ENCODE measurements around the gene PBX1. TPM values are rescaled to one million over a fixed set of nuclear protein-coding genes. Genes with fewer than 3 reads are reported as not detected.
"Not testable (repeated sequence)": the region's sequence is repeated elsewhere in the genome, so short reads cannot be mapped to it uniquely, and the experiment has no call there.

Gene PBX1
- total RNA-seq, 1 donor: 4.2 TPM

- Histone ChIP-seq H3K9me3 (ENCODE audit: low read depth, low read length) (no peaks in the 10 kb centered on the region), H3K27me3 (ENCODE audit: insufficient read depth, low read length) (no peaks in the 10 kb centered on the region), H3K4me3 (ENCODE audit: low read length) (no peak overlapping the region), H3K4me1 (ENCODE audit: insufficient read depth, low read length) (no peaks in the 10 kb centered on the region)
These were observed 36.2 kb downstream of the PBX1 start for GRCh38 chr1:164595212-164595611.

DNA sequence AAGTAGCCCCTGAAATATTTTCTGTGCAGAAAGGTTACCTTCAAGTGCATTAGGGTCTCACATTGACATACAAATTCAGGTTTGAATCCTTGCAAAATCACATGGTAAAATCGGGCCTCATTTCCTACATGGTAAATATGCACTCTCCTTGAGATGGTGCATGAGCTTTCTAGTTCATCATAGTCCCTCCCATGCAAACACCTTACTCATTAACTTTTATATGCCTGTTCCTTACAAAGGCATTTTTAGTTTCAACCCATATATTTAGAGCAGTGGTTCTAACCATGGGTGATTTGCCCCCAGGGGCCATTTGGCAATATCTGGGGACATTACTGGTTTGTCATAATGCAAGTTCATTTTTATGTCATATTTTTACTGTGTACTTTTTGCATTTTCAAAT, 37.2 kb downstream of the PBX1 start:
- no peak overlapping the region for H3K4me3 ChIP-seq (ENCODE audit: low read length)
- no peaks in the 10 kb centered on the region for H3K27me3 ChIP-seq (ENCODE audit: insufficient read depth, low read length)
- no peaks in the 10 kb centered on the region for H3K9me3 ChIP-seq (ENCODE audit: low read depth, low read length)
- no peaks in the 10 kb centered on the region for H3K4me1 ChIP-seq (ENCODE audit: insufficient read depth, low read length)

DNA sequence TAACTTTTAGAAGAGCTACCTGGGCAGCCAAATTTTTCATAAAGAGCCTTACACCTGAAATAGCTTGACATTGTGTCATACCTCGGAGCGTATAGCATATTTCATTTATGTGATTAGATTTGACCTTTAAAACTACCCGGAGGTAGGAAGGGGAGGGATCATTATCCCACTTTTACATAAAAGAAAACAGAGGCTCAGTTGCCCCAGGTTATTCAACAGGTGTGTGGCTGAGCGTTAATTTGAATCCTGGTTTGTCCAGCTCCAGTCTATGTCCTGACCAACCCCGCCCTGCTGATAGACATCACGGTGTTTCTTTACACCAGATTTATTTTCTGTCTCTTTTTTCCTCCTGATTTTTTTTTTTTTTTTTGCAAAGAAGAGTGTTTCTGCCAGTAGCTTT, 39.7 kb downstream of the PBX1 start:
- no peaks in the 10 kb centered on the region for H3K4me1 ChIP-seq (ENCODE audit: insufficient read depth, low read length)
- no peak overlapping the region for H3K4me3 ChIP-seq (ENCODE audit: low read length)

GRCh38 chr1:164599272-164599671, 40.3 kb downstream of the PBX1 start:
- no peaks in the 10 kb centered on the region for H3K9me3 ChIP-seq (ENCODE audit: low read depth, low read length)
- H3K4me3 ChIP-seq (ENCODE audit: low read length): no peak overlapping the region
- H3K27me3 ChIP-seq (ENCODE audit: insufficient read depth, low read length): no peaks in the 10 kb centered on the region
- no peaks in the 10 kb centered on the region for H3K4me1 ChIP-seq (ENCODE audit: insufficient read depth, low read length)

More for the DNA sequence above, 39.7 kb downstream of the PBX1 start:
- H3K9me3 ChIP-seq (ENCODE audit: low read depth, low read length): no peaks in the 10 kb centered on the region
- no peaks in the 10 kb centered on the region for H3K27me3 ChIP-seq (ENCODE audit: insufficient read depth, low read length)

DNA sequence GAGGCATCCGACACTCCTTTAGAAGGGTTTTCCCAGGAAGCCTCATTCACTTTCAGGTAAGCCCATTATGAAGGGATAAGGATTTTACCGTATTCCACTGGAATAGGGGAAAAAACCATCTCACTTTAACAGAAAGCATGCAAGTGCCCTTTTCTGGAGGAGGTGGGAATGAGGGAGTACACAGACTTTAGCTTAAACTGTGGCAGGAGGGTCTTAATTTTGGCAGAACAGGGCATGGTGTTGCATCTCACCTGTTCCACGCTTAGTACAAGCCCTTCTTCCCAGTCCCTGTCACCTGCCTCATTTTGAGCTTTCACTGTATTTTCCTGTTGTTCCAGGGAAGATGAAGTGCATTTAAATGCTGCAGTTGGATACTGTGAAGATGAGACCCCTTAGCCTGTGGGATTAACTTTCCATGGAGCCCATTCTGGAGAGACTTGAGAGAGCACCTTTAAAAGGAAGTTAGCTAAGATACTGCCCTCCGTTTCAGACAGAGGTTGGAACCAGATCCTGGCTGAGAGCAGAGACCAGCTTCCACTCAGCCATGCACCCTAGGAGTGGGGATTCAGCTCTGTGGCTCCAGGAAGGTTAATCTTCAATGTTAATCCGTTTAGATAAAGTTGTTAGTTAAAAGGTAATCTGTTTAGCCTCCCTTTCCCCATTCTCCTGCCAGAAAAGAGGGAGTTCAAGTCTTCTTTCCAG, 42.6 kb downstream of the PBX1 start:
- H3K27me3 ChIP-seq (ENCODE audit: insufficient read depth, low read length): no peaks in the 10 kb centered on the region

GRCh38 chr1:164602101-164602422, 43.1 kb downstream of the PBX1 start:
- H3K4me1 ChIP-seq (ENCODE audit: insufficient read depth, low read length): no peaks in the 10 kb centered on the region
- H3K4me3 ChIP-seq (ENCODE audit: low read length): no peak overlapping the region
- no peaks in the 10 kb centered on the region for H3K27me3 ChIP-seq (ENCODE audit: insufficient read depth, low read length)
- H3K9me3 ChIP-seq (ENCODE audit: low read depth, low read length): no peaks in the 10 kb centered on the region

More for the DNA sequence above, 42.6 kb downstream of the PBX1 start:
- no peaks in the 10 kb centered on the region for H3K4me1 ChIP-seq (ENCODE audit: insufficient read depth, low read length)
- H3K9me3 ChIP-seq (ENCODE audit: low read depth, low read length): no peaks in the 10 kb centered on the region
- H3K4me3 ChIP-seq (ENCODE audit: low read length): no peak overlapping the region

DNA sequence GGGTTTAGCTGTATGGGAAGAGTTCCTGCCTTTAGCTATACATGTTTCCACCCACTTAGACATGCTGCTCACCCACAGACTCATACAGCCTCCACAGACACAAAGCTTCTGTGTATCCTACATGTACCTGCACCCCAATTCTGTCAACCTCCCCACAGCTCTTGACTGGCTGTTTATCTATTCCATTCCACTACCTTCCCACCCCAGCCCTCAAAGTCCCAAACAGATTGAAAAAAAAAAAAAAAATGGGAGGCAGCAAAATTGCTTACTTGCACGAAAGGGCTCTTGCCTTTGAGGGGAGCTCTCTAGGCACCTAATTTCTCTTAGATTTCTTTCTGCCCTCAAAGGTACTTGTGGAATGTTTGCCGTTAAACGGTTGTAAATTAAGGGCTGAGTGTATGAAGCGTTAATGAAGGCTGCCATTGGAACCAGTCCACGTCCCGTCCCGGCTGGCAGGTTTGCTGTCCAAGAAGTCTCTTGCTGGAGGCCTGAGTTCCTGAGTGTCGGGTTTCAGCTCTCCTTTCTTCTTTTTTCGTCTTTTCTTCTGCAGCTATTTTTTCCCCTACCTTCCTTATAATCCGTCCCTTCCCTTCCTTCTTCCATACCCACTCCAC, 43.6 kb downstream of the PBX1 start:
- no peak overlapping the region for H3K4me3 ChIP-seq (ENCODE audit: low read length)
- H3K9me3 ChIP-seq (ENCODE audit: low read depth, low read length): no peaks in the 10 kb centered on the region

GRCh38 chr1:164603805-164604204, 44.8 kb downstream of the PBX1 start:
- H3K27me3 ChIP-seq (ENCODE audit: insufficient read depth, low read length); H3K4me1 ChIP-seq (ENCODE audit: insufficient read depth, low read length); H3K9me3 ChIP-seq (ENCODE audit: low read depth, low read length); H3K4me3 ChIP-seq (ENCODE audit: low read length): not testable (repeated sequence)

More for the DNA sequence above, 43.6 kb downstream of the PBX1 start:
- H3K4me1 ChIP-seq (ENCODE audit: insufficient read depth, low read length): no peaks in the 10 kb centered on the region
- no peaks in the 10 kb centered on the region for H3K27me3 ChIP-seq (ENCODE audit: insufficient read depth, low read length)

DNA sequence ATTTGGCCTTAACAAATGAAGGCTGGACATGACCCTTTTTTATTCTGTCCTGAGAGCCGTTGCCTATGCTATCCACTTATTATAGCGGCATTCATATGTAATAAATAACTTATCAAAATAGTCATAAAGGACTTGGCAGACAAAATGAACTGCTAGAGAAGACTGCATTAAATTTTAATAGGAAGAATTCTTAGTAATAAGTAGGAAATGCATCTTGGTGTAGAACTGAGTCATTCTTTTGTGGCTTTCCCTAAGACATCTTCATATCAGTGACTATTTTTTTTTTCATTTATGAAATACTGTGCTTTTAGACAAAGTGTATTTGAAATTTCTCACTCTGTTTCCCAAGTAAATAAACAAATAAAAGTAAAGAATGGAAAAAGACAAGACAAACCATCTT, 45.6 kb downstream of the PBX1 start:
- Histone ChIP-seq H3K4me3 (ENCODE audit: low read length) (no peak overlapping the region), H3K4me1 (ENCODE audit: insufficient read depth, low read length) (no peaks in the 10 kb centered on the region), H3K27me3 (ENCODE audit: insufficient read depth, low read length) (no peaks in the 10 kb centered on the region), H3K9me3 (ENCODE audit: low read depth, low read length) (no peaks in the 10 kb centered on the region)

DNA sequence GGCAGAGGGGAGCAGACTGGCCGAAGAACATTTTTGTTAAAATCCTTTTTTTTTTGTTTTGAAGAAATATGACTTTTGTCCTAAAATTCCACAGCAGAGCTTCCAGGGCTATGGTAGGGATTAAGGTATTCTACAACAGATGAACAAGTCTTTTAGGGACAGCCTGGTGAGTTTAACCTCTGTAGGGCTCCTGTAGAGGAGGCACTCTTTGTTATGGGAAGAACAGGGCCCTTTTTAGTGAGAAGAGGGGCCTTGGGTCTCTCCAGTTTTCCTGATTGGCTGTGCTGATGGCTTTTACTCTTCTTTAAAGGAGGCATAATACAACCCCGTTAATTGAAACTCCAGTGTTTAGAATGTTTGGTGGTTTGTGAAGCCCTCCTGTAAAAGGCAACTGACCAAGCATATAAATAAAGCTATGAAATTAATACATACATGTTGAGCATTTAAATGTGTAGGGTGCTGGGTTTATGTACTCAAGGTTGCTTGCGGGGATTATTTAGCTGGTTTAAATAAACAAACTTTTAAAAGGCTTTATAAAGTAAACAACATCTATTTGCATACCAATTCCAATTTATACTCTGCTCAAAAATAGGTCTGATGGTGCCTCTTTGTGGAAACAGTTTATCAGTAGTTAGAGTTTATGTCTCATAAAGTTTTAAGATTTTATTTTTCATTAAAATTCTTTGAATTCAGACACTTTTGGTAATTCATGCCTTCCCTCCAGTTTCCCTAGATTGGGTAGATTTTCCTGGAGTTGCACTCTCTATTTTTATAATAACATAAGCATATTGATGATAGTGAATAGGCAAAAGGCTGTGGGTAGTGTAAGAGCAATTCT, 46.5 kb downstream of the PBX1 start:
- Histone ChIP-seq H3K9me3 (ENCODE audit: low read depth, low read length) (no peaks in the 10 kb centered on the region), H3K4me1 (ENCODE audit: insufficient read depth, low read length) (no peaks in the 10 kb centered on the region), H3K27me3 (ENCODE audit: insufficient read depth, low read length) (no peaks in the 10 kb centered on the region), H3K4me3 (ENCODE audit: low read length) (no peak overlapping the region)

DNA sequence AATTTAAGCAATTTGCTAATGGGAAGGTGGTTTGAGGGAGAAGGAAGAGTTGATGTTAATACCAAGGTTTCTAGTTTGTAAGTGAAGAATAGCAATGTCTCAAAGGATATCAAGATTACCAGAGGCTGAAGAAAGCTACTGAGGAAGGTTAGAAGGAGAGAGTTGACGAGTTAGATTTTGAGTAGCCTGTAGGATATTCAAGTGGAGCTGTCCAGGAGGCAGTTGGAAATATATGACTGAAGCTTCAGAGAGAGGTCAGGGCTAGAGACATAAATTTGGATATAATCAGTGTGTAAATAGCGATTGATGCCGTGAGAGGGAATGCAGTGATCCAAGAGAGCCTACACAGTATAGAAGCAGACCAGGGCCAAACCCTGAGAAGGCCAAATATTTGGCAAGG, 48.4 kb downstream of the PBX1 start:
- no peaks in the 10 kb centered on the region for H3K27me3 ChIP-seq (ENCODE audit: insufficient read depth, low read length)
- no peaks in the 10 kb centered on the region for H3K9me3 ChIP-seq (ENCODE audit: low read depth, low read length)
- H3K4me1 ChIP-seq (ENCODE audit: insufficient read depth, low read length): no peaks in the 10 kb centered on the region
- no peak overlapping the region for H3K4me3 ChIP-seq (ENCODE audit: low read length)

DNA sequence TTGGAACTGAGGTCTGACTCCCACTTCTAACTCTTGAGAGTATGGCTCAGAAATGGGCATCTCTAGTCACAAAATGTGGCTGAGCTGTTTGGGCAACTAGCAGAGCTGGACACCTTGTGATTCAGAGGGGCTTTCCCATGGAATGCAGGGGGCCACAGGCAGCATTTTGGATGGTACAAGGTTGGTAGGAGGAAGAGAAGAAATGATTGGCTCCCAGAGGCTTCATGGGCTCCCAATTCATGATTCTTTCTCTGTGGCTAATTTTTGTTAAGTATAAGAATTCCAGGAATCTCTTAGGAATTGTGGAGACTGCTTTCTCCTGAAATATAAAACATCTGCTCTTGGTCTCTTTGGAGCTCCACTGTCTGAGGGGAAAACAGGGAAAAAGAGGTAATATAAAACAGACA, 49.7 kb downstream of the PBX1 start:
- Histone ChIP-seq H3K4me3 (ENCODE audit: low read length) (no peak overlapping the region), H3K4me1 (ENCODE audit: insufficient read depth, low read length) (no peaks in the 10 kb centered on the region), H3K9me3 (ENCODE audit: low read depth, low read length) (no peaks in the 10 kb centered on the region), H3K27me3 (ENCODE audit: insufficient read depth, low read length) (no peaks in the 10 kb centered on the region)

GRCh38 chr1:164609089-164609488, 50.1 kb downstream of the PBX1 start:
- H3K27me3 ChIP-seq (ENCODE audit: insufficient read depth, low read length): no peaks in the 10 kb centered on the region
- no peak overlapping the region for H3K4me3 ChIP-seq (ENCODE audit: low read length)
- no peaks in the 10 kb centered on the region for H3K4me1 ChIP-seq (ENCODE audit: insufficient read depth, low read length)
- no peaks in the 10 kb centered on the region for H3K9me3 ChIP-seq (ENCODE audit: low read depth, low read length)

- H3K27me3 ChIP-seq (ENCODE audit: insufficient read depth, low read length): no peaks in the 10 kb centered on the region
- no peaks in the 10 kb centered on the region for H3K9me3 ChIP-seq (ENCODE audit: low read depth, low read length)
- H3K4me3 ChIP-seq (ENCODE audit: low read length): no peak overlapping the region
- no peaks in the 10 kb centered on the region for H3K4me1 ChIP-seq (ENCODE audit: insufficient read depth, low read length)
These were observed 51.7 kb downstream of the PBX1 start for GRCh38 chr1:164610538-164611222.

All from mononuclear cell (primary cell).